Mammary epithelial cell (primary cell): ENCODE data around the gene ALKBH4.

Experiments
- EZH2 ChIP-seq: IDR thresholded peaks from 2 replicates; pipeline ENCODE4 v1.6.1; 2012; ENCODE audit warnings: low read length, inconsistent platforms, borderline replicate concordance
- TF ChIP-seq, protein P1 (sequence below), 2 donors: IDR thresholded peaks in 1 of 2; conservative IDR thresholded peaks in 1 of 2; 2 replicates each; pipeline ENCODE4 v1.5.1; 2011 to 2012; ENCODE audit warnings: inconsistent platforms in 2 of 2, low read length in 2 of 2, mild to moderate bottlenecking in 2 of 2, control low read depth in 1 of 2, low read depth in 1 of 2; ENCODE audit not compliant: insufficient read depth in 1 of 2; ENCODE audit errors: extremely low read depth in 1 of 2

DNA sequence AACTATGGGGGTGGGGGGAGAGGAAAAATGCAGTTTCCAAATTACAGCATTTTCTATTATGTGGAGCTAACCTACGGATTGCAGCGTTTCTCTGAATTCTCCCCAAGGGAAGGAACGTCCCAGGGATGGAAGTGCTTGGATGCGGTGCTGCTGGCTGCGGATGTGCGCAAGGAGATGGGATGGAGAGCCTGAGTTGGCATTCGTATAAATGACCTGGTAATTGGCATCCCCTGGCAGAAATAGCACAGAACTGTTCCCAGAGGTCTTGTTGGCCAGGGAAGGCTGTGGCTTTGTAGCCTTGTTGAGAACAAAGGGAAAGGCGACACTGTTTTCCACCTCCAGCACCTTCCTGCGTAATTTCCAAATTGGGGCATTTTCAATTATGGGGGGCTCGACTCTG, 28.5 kb downstream of the ALKBH4 start:
- TF ChIP-seq, protein P1, sequence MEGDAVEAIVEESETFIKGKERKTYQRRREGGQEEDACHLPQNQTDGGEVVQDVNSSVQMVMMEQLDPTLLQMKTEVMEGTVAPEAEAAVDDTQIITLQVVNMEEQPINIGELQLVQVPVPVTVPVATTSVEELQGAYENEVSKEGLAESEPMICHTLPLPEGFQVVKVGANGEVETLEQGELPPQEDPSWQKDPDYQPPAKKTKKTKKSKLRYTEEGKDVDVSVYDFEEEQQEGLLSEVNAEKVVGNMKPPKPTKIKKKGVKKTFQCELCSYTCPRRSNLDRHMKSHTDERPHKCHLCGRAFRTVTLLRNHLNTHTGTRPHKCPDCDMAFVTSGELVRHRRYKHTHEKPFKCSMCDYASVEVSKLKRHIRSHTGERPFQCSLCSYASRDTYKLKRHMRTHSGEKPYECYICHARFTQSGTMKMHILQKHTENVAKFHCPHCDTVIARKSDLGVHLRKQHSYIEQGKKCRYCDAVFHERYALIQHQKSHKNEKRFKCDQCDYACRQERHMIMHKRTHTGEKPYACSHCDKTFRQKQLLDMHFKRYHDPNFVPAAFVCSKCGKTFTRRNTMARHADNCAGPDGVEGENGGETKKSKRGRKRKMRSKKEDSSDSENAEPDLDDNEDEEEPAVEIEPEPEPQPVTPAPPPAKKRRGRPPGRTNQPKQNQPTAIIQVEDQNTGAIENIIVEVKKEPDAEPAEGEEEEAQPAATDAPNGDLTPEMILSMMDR (conservative IDR thresholded peaks at IDR 0.05 in 1 of 2, IDR thresholded peaks at IDR 0.05 in 1 of 2; ENCODE audit: extremely low read depth in 1 of 2, insufficient read depth in 1 of 2, low read depth in 1 of 2, low read length in 2 of 2) = no peak
- no peak for TF ChIP-seq EZH2
